ENCODE measurements around the gene ACSF3.
A peak's percentile ranks its signal among the peaks of the same experiment; 100 is the strongest.
"Not testable (repeated sequence)": the region's sequence is repeated elsewhere in the genome, so short reads cannot be mapped to it uniquely, and the experiment has no call there.

Gene ACSF3

GRCh38 chr16:89074072-89074674, 19.5 kb upstream of the ACSF3 start:
- not testable (repeated sequence) for DNase-seq

GRCh38 chr16:89074803-89075688, 18.6 kb upstream of the ACSF3 start:
- DNase-seq = no peak

- no peak for DNase-seq
These were observed 17.5 kb upstream of the ACSF3 start for GRCh38 chr16:89076159-89076558.

GRCh38 chr16:89077076-89077475, 16.6 kb upstream of the ACSF3 start:
- no peak for DNase-seq

GRCh38 chr16:89078172-89078571, 15.5 kb upstream of the ACSF3 start:
- DNase-seq = no peak

GRCh38 chr16:89079434-89079980, 14.1 kb upstream of the ACSF3 start:
- DNase-seq = no peak

GRCh38 chr16:89080196-89080853, 13.3 kb upstream of the ACSF3 start:
- no peak for DNase-seq

GRCh38 chr16:89081556-89081955, 12.1 kb upstream of the ACSF3 start:
- DNase-seq = no peak

GRCh38 chr16:89084411-89084810, 9.2 kb upstream of the ACSF3 start:
- no peak for DNase-seq

- no peak for DNase-seq
These were observed 8.6 kb upstream of the ACSF3 start for GRCh38 chr16:89084814-89085612.

GRCh38 chr16:89085755-89086154, 7.9 kb upstream of the ACSF3 start:
- DNase-seq = no peak

- DNase-seq = no peak
These were observed 5.6 kb upstream of the ACSF3 start for GRCh38 chr16:89087922-89088497.

- DNase-seq = no peak
These were observed 4.5 kb upstream of the ACSF3 start for GRCh38 chr16:89089120-89089519.

- DNase-seq = no peak
These were observed 3.4 kb upstream of the ACSF3 start for GRCh38 chr16:89090182-89090630.

GRCh38 chr16:89090669-89091426, 2.8 kb upstream of the ACSF3 start:
- no peak for DNase-seq

GRCh38 chr16:89092013-89092412, 1.6 kb upstream of the ACSF3 start:
- no peak for DNase-seq

GRCh38 chr16:89093252-89093601, 425 bp upstream of the ACSF3 start:
- DNase-seq = not testable (repeated sequence)

- peak; percentile 34 for DNase-seq
These were observed 714 bp downstream of the ACSF3 start for GRCh38 chr16:89094252-89094879.

GRCh38 chr16:89094880-89095258, 1.2 kb downstream of the ACSF3 start:
- DNase-seq = no peak

- peak; percentile 34 for DNase-seq
These were observed 1.9 kb downstream of the ACSF3 start for GRCh38 chr16:89095491-89095951.
